GM12878 (cell line): Measurements from ENCODE around the gene GIGYF2.

Experiments used
- ATF3 ChIP-seq: IDR thresholded peaks from 2 replicates; pipeline ENCODE4 v1.6.1; 2011; ENCODE audit warnings: low read depth, mild to moderate bottlenecking, low read length, moderate library complexity, borderline replicate concordance; ENCODE audit errors: extremely low read depth
- BRCA1 ChIP-seq: IDR thresholded peaks from 2 replicates; pipeline ENCODE4 v1.6.1; 2011; ENCODE audit warnings: low read depth, low read length, improper control_type of control experiment
- CHD1 ChIP-seq: IDR thresholded peaks from 2 replicates; pipeline ENCODE4 v1.6.1; 2012; ENCODE audit warnings: low read depth, low read length, improper control_type of control experiment
- CTCF ChIP-seq, 3 experiments: IDR thresholded peaks in 2 of 3; conservative IDR thresholded peaks in 1 of 3; 2 replicates each; pipeline ENCODE4 v1.5.1; 2011; ENCODE audit warnings: low read depth in 3 of 3, low read length in 3 of 3, mild to moderate bottlenecking in 3 of 3, control low read depth in 2 of 3, moderate library complexity in 2 of 3, inconsistent platforms in 1 of 3, mixed read lengths in 1 of 3; ENCODE audit not compliant: control insufficient read depth in 2 of 3, insufficient read depth in 1 of 3; ENCODE audit errors: extremely low read depth in 1 of 3
- SREBF2 ChIP-seq: IDR thresholded peaks from 2 replicates; pipeline ENCODE4 v1.6.1; 2012; ENCODE audit warnings: mild to moderate bottlenecking, low read length
- YY1 ChIP-seq: IDR thresholded peaks from 2 replicates; pipeline ENCODE4 v1.6.1; 2011; ENCODE audit warnings: low read depth, mild to moderate bottlenecking, low read length

GRCh38 chr2:232873292-232873908, 176.3 kb downstream of the GIGYF2 start:
- TF ChIP-seq CHD1 (no peak), BRCA1 (no peak), ATF3 (no peak), YY1 (no peak), CTCF (IDR thresholded peaks at IDR 0.05 in 2 of 3, conservative IDR thresholded peaks at IDR 0.05 in 1 of 3; ENCODE audit: control insufficient read depth in 2 of 3, extremely low read depth in 1 of 3, insufficient read depth in 1 of 3, low read depth in 3 of 3, low read length in 3 of 3) (no peak), SREBF2 (no peak)
